ENCODE results near the gene HIPK2.

The HIPK2 gene

DNA sequence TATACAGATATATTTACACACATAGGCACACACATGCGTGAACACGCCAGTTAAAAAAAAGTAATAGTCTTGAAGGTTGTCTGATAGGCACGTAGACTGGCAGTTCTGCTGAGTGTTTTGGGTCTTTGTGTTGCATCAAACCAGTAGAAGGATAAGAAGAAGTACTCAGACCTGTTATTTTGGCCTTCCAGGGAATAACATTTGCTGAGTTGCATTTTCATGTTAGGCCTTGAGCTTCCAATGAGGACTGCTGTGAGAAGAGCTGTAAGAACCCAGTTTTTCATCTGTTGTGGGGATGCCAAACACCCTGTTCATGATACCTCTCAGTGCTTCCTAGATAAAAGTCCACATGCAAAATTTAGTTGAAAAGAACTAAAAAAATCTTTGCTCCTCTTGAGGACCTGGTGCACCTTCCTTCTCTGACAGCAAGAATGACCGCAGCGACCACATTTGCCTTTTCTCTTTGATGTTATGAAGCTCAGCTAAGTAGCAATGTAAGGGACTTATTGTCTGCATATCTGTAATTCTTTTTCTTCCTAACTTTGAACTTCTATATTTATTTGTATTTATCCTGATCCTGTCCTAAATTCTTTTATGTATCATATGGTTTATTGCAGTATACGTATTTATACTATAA, 27.2 kb downstream of the HIPK2 start:
- DNase-seq, result no peak

- DNase-seq, result no peak
Measured at GRCh38 chr7:139749545-139749944, 28.3 kb downstream of the HIPK2 start.

DNA sequence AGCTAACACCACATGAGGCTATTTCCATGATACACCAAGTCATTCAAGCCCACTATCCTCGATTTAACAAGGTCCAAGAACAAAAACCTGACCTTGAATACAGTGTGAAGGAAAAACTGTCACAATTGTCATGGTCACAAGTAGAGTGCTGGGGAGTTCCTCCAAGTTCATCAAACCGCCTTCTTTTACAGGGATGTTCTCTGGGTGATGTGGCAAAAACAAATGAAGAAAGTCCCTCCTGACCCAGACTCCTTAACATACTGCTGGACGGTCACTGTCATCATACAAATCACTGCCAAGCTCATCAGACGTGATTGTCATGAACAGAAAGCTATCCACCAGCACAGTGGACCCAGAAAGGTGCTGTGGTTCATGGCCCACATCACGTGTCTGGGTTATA, 28.9 kb downstream of the HIPK2 start:
- no peak for DNase-seq

GRCh38 chr7:139748373-139748765, 29.4 kb downstream of the HIPK2 start:
- DNase-seq, result no peak

GRCh38 chr7:139747662-139748372, 30.0 kb downstream of the HIPK2 start:
- DNase-seq, result no peak

GRCh38 chr7:139746652-139747051, 31.1 kb downstream of the HIPK2 start:
- DNase-seq, result no peak

GRCh38 chr7:139745678-139746143, 32.1 kb downstream of the HIPK2 start:
- DNase-seq, result no peak

GRCh38 chr7:139744768-139745677, 32.8 kb downstream of the HIPK2 start:
- DNase-seq, result no peak

- no peak for DNase-seq
Measured at GRCh38 chr7:139743967-139744767, 33.6 kb downstream of the HIPK2 start.

- DNase-seq, result no peak
Measured at GRCh38 chr7:139743267-139743966, 34.4 kb downstream of the HIPK2 start.

DNA sequence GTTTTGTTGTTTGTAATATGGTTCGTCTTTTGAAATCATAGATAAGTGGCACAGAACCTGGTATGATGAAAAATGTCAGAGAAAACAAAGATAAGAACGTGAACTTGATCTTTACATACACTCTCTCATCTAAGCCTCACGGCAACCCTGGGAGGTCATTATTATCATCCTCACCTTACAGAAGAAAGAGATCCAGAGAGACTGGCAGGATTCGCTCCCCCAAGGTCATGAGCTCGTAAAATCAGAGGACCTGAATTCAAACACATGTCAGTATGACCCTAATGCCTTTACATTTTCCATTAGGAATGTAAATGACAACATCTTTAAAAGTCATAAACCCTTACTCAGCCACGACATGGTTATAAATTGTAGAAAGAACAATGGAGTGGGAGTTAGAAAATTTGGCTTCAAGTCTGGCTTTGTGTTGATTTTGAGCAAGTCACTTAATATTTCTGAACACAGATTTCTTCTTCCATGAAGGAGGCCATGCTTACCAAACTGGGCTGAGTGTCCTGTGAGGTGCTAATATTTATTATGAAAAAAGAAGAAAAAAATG, 35.9 kb downstream of the HIPK2 start:
- DNase-seq, result no peak

GRCh38 chr7:139741239-139741638, 36.6 kb downstream of the HIPK2 start:
- no peak for DNase-seq

- DNase-seq, result no peak
Measured at GRCh38 chr7:139739863-139740597, 37.8 kb downstream of the HIPK2 start.

GRCh38 chr7:139738772-139739171, 39.0 kb downstream of the HIPK2 start:
- no peak for DNase-seq

DNA sequence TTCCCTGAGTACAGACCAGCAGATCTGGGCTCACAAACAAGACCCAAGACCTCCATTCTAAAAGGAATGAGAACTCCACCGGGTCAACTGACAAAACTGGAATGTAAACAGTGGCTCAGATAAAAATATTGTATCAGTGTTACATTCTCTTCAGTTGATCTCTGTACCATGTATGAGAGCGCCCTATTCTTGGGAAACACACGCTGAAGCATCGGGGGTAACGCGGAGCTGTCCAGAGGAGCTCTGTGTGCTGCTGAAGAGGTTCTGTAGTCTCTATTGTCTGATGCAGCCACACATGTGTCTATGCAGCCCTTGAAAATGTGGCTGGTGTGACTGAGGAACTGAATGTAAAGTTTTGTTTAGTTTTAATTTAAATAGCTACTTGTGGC, 39.7 kb downstream of the HIPK2 start:
- no peak for DNase-seq

GRCh38 chr7:139737221-139738100, 40.3 kb downstream of the HIPK2 start:
- no peak for DNase-seq

GRCh38 chr7:139735912-139736595, 41.7 kb downstream of the HIPK2 start:
- DNase-seq, result no peak

DNA sequence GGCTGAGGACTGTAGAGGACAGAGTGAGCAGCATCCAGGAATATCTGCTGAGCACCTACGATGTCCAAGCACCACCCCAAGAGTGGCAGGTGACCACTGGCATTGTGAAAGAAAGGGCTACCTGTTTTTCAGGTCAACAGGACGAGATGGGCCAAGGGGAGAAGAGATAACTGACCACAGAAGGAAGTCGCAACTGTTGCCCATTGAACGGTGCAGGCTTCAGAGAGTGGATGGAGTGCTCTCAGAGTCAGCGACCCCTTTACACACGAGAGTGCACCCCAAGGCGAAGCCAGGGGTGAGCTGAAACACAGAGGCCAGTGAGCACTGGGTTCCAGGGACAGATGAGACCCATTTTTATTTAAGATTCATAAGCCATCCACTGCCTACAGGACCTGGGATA, 42.3 kb downstream of the HIPK2 start:
- DNase-seq, result no peak

DNA sequence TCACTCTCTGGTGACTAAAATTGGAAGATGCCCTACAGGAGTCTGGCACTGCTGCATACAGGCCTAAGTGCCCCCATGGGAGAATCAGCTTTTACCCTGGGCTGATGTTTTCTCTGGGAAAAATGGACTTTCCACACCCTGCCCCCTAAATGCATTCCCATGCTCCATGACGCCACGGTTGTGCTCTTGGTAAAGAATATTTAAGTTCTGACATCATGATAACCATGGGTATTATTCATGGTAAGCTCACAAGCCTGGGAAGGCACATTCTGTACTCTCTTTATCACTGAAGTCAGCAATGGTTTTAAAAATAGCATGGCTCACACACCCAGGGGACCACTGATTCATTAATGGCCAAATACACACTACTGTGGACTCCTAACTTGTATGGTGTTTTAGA, 43.4 kb downstream of the HIPK2 start:
- DNase-seq, result no peak

All from T1000 (cell line).